HPDE6-E6E7 (cell line): ENCODE data around the gene RASA3.
A peak's percentile ranks its signal among the peaks of the same experiment; 100 is the strongest.
"Not testable (repeated sequence)": the region's sequence is repeated elsewhere in the genome, so short reads cannot be mapped to it uniquely, and the experiment has no call there.

Experiments used
- DNase-seq: peaks from one replicate; pipeline ENCODE4 v3.0.0; 2011; ENCODE audit warnings: missing footprints; ENCODE audit errors: extremely low spot score

Gene RASA3

GRCh38 chr13:114157869-114158495 lies 25.6 kb upstream of the RASA3 start:
- no peak for DNase-seq

- no peak for DNase-seq
Measured at GRCh38 chr13:114155926-114156883, 23.8 kb upstream of the RASA3 start.

GRCh38 chr13:114155320-114155719 lies 22.9 kb upstream of the RASA3 start:
- no peak for DNase-seq

GRCh38 chr13:114154476-114154875 lies 22.1 kb upstream of the RASA3 start:
- DNase-seq, result no peak

GRCh38 chr13:114153485-114154080 lies 21.2 kb upstream of the RASA3 start:
- no peak for DNase-seq

GRCh38 chr13:114152831-114153371 lies 20.5 kb upstream of the RASA3 start:
- no peak for DNase-seq

GRCh38 chr13:114152285-114152645 lies 19.8 kb upstream of the RASA3 start:
- DNase-seq, result no peak

GRCh38 chr13:114151565-114152284 lies 19.3 kb upstream of the RASA3 start:
- peak; percentile 66 for DNase-seq

GRCh38 chr13:114151031-114151430 lies 18.6 kb upstream of the RASA3 start:
- no peak for DNase-seq

- no peak for DNase-seq
Measured at GRCh38 chr13:114149774-114150740, 17.6 kb upstream of the RASA3 start.

- not testable (repeated sequence) for DNase-seq
Measured at GRCh38 chr13:114148886-114149285, 16.5 kb upstream of the RASA3 start.

- no peak for DNase-seq
Measured at GRCh38 chr13:114148521-114148855, 16.1 kb upstream of the RASA3 start.

GRCh38 chr13:114147803-114148520 lies 15.5 kb upstream of the RASA3 start:
- no peak for DNase-seq

- DNase-seq, result no peak
Measured at GRCh38 chr13:114146629-114147028, 14.2 kb upstream of the RASA3 start.

- no peak for DNase-seq
Measured at GRCh38 chr13:114146173-114146572, 13.8 kb upstream of the RASA3 start.

GRCh38 chr13:114145722-114146121 lies 13.3 kb upstream of the RASA3 start:
- no peak for DNase-seq

- DNase-seq, result no peak
Measured at GRCh38 chr13:114145256-114145655, 12.8 kb upstream of the RASA3 start.

- DNase-seq, result no peak
Measured at GRCh38 chr13:114144606-114145244, 12.3 kb upstream of the RASA3 start.

GRCh38 chr13:114143806-114144605 lies 11.6 kb upstream of the RASA3 start:
- DNase-seq, result peak; percentile 41
